Gastrocnemius medialis (tissue), 4 donors: ENCODE measurements around the gene GSTT2B.

Experiments
- POLR2A ChIP-seq, 2 donors: fragments of 450-650 bp; IDR thresholded peaks; one replicate each; pipeline ENCODE4 v1.6.1; 2017; ENCODE audit warnings: antibody characterized with exemption in 2 of 2, mild to moderate bottlenecking in 2 of 2, moderate library complexity in 2 of 2
- TF ChIP-seq, protein P1 (sequence below), 5 experiments: fragments of 450-650 bp in 3 of 5; fragments of 200-600 bp in 2 of 5; sonication (generic) in 2 of 5; IDR thresholded peaks in 4 of 5; conservative IDR thresholded peaks in 1 of 5; 1 replicate in 4 of 5; 2 replicates in 1 of 5; pipeline ENCODE4 v1.5.1; 2016 to 2019; ENCODE audit warnings: antibody characterized with exemption in 5 of 5, mild to moderate bottlenecking in 3 of 5, moderate library complexity in 3 of 5

DNA sequence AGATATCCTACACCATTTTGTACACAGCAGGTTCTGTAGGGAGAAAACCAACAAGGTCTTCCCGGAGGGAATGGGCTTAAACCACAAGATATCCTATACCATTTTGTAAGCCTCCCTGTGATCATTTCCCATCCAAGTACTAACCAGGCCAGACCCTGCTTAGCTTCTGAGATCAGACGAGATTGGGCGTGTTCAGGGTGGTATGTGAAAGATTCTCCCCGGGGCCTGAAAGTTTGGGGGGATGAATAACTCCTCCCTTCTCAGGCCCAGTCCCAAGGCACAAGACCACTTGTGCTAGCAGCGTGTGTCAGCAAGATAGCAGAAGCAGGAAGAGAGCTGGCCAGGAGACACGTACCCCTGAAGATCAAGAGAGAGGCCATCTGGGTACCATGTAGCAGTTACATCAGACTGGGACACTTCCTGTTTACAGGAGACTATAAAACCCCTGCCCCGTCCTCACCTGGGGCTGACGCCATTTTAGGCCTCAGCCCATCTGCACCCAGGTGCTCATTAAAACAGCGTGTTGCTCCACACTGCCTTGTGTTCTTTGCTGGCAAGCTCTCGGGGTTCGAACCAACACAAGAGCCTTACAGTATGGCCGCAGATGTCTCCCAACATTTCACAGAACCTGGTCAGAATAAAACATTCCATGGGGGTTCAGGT is 49.5 kb downstream of the GSTT2B start:
- TF ChIP-seq, protein P1, sequence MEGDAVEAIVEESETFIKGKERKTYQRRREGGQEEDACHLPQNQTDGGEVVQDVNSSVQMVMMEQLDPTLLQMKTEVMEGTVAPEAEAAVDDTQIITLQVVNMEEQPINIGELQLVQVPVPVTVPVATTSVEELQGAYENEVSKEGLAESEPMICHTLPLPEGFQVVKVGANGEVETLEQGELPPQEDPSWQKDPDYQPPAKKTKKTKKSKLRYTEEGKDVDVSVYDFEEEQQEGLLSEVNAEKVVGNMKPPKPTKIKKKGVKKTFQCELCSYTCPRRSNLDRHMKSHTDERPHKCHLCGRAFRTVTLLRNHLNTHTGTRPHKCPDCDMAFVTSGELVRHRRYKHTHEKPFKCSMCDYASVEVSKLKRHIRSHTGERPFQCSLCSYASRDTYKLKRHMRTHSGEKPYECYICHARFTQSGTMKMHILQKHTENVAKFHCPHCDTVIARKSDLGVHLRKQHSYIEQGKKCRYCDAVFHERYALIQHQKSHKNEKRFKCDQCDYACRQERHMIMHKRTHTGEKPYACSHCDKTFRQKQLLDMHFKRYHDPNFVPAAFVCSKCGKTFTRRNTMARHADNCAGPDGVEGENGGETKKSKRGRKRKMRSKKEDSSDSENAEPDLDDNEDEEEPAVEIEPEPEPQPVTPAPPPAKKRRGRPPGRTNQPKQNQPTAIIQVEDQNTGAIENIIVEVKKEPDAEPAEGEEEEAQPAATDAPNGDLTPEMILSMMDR (IDR thresholded peaks at IDR 0.05 in 4 of 5, conservative IDR thresholded peaks at IDR 0.05 in 1 of 5), result no peak
- no peak for TF ChIP-seq POLR2A (IDR thresholded peaks at IDR 0.05)
